Smooth muscle cell of the brain vasculature (primary cell): Measurements from ENCODE around the gene MRPL55.

ENCODE experiments used
- DNase-seq: peaks from one replicate; pipeline ENCODE4 v3.0.0-alpha.2; 2012; ENCODE audit warnings: low read depth, low spot score

MRPL55 gene

GRCh38 chr1:228084797-228085196 is 24.3 kb downstream of the MRPL55 start:
- no peak for DNase-seq

- no peak for DNase-seq
Measured at GRCh38 chr1:228084325-228084724, 24.8 kb downstream of the MRPL55 start.

- DNase-seq, result no peak
Measured at GRCh38 chr1:228083871-228084278, 25.2 kb downstream of the MRPL55 start.

GRCh38 chr1:228082918-228083870 is 25.9 kb downstream of the MRPL55 start:
- no peak for DNase-seq

- peak; percentile 88 for DNase-seq
Measured at GRCh38 chr1:228082214-228082917, 26.7 kb downstream of the MRPL55 start, which contains the start of gene ARF1. ARF1 (plus strand) TSS chr1:228082708; CDS start chr1:228097115, 14,407 bp downstream.

- DNase-seq, result no peak
Measured at GRCh38 chr1:228081578-228082213, 27.4 kb downstream of the MRPL55 start.

- DNase-seq, result no peak
Measured at GRCh38 chr1:228081144-228081543, 28.0 kb downstream of the MRPL55 start.

GRCh38 chr1:228079601-228080263 is 29.4 kb downstream of the MRPL55 start:
- no peak for DNase-seq

- no peak for DNase-seq
Measured at GRCh38 chr1:228079013-228079412, 30.1 kb downstream of the MRPL55 start.

GRCh38 chr1:228077565-228078330 is 31.4 kb downstream of the MRPL55 start:
- no peak for DNase-seq

GRCh38 chr1:228076796-228077430 is 32.2 kb downstream of the MRPL55 start:
- DNase-seq, result no peak

- no peak for DNase-seq
Measured at GRCh38 chr1:228075801-228076271, 33.3 kb downstream of the MRPL55 start.

GRCh38 chr1:228074954-228075730 is 34.0 kb downstream of the MRPL55 start:
- DNase-seq, result no peak

GRCh38 chr1:228073857-228074545 is 35.1 kb downstream of the MRPL55 start:
- no peak for DNase-seq

- DNase-seq, result no peak
Measured at GRCh38 chr1:228073061-228073856, 35.8 kb downstream of the MRPL55 start.

- DNase-seq, result no peak
Measured at GRCh38 chr1:228072658-228073043, 36.4 kb downstream of the MRPL55 start.

GRCh38 chr1:228071839-228072657 is 37.1 kb downstream of the MRPL55 start:
- DNase-seq, result no peak
